ENCODE data around the gene HDGFL2. TPM values are rescaled to one million over a fixed set of nuclear protein-coding genes. Genes with fewer than 3 reads are reported as not detected.

The HDGFL2 gene
- total and polyA plus RNA-seq, 2 donors, result 22.2 to 51.4 TPM

GRCh38 chr19:4503132-4503824 is 31.2 kb downstream of the HDGFL2 start:
- Histone ChIP-seq H3K4me1 (ENCODE audit: insufficient read depth) (no peaks in the 10 kb centered on the region), H3K27ac (ENCODE audit: low read depth) (no peak overlapping the region), H3K36me3 (ENCODE audit: insufficient read depth) (peaks cover 2% of the 10 kb centered on the region), H3K4me3 (ENCODE audit: low read depth, low read length) (no peak overlapping the region)
- DNase-seq (ENCODE audit: extremely low spot score), result no peak
- 86% methylated on average over 25 of the region's 25 CpGs for WGBS

DNA sequence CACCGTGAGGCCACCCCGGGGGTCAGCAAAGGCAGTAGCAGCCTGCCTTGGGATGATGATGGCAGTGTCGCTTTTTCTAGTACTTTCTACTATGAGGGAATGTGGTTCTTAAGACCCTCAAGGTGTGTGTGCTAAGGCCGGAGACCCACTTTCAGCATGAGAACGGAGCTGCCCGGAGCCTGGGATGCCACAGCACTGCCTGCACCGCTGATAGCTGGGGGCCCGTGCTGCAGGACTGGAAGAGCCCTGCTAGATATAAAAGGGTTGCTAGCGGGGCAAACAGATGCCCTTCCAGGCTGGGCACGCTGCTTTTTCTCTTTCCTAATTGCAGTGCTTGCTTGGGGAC is 31.7 kb downstream of the HDGFL2 start:
- WGBS, result 88% methylated on average over 10 of the region's 10 CpGs
- Histone ChIP-seq H3K4me1 (ENCODE audit: insufficient read depth) (no peaks in the 10 kb centered on the region), H3K27ac (ENCODE audit: low read depth) (no peak overlapping the region), H3K4me3 (ENCODE audit: low read depth, low read length) (no peak overlapping the region), H3K36me3 (ENCODE audit: insufficient read depth) (no peaks in the 10 kb centered on the region)
- DNase-seq (ENCODE audit: extremely low spot score), result no peak

GRCh38 chr19:4504297-4504701 is 32.2 kb downstream of the HDGFL2 start:
- H3K27ac ChIP-seq (ENCODE audit: low read depth), result no peak overlapping the region

GRCh38 chr19:4504891-4505569 is 32.9 kb downstream of the HDGFL2 start:
- no peak for DNase-seq (ENCODE audit: extremely low spot score)
- H3K4me3 ChIP-seq (ENCODE audit: low read depth, low read length), result no peak overlapping the region
- no peaks in the 10 kb centered on the region for H3K4me1 ChIP-seq (ENCODE audit: insufficient read depth)
- no peaks in the 10 kb centered on the region for H3K36me3 ChIP-seq (ENCODE audit: insufficient read depth)
- 89% methylated on average over 15 of the region's 15 CpGs for WGBS
- no peak overlapping the region for H3K27ac ChIP-seq (ENCODE audit: low read depth)

More at GRCh38 chr19:4504297-4504701, 32.2 kb downstream of the HDGFL2 start:
- WGBS, result 86% methylated on average over 23 of the region's 23 CpGs
- Histone ChIP-seq H3K4me3 (ENCODE audit: low read depth, low read length) (no peak overlapping the region), H3K36me3 (ENCODE audit: insufficient read depth) (no peaks in the 10 kb centered on the region), H3K4me1 (ENCODE audit: insufficient read depth) (no peaks in the 10 kb centered on the region)
- no peak for DNase-seq (ENCODE audit: extremely low spot score)

- no peaks in the 10 kb centered on the region for H3K4me1 ChIP-seq (ENCODE audit: insufficient read depth)
- no peak for DNase-seq (ENCODE audit: extremely low spot score)
- H3K27ac ChIP-seq (ENCODE audit: low read depth), result no peak overlapping the region
- no peak overlapping the region for H3K4me3 ChIP-seq (ENCODE audit: low read depth, low read length)
- H3K36me3 ChIP-seq (ENCODE audit: insufficient read depth), result no peaks in the 10 kb centered on the region
- WGBS, result 94% methylated on average over 34 of the region's 34 CpGs
Measured at GRCh38 chr19:4505570-4506448, 33.7 kb downstream of the HDGFL2 start.

DNA sequence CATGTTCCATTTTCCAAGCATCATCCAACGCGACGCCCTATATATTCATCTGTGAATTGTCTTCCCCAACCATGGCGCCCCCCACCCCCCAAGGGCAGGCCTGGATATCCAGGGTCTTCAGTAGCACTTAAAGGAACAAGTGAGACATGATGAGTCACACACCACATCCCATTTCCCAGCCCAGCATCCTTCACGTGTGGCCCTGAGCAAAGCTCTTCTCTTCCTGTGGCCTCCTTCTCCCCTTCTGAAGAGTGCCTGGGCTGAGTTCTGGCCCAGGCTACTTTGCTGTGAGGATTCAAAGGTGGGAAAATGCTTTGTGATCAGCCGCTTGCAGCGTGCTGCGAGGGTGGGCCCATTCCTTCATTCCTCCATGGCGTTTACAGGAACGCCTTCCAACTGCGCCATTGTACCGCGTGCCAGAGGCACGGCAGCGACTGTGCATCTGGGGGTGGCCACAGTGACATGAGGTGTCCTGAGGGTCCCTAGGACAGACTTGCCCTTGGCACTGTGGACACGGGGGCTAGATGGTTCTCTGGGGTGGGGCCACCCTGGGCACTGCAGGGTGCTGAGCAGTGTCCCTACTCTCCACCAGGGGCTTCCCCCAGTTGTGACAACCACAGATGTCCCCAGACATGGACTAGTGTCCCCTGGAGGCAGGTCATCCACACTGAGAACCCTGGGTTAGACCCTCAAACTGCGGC is 34.5 kb downstream of the HDGFL2 start:
- no peak for DNase-seq (ENCODE audit: extremely low spot score)
- no peaks in the 10 kb centered on the region for H3K4me1 ChIP-seq (ENCODE audit: insufficient read depth)
- H3K27ac ChIP-seq (ENCODE audit: low read depth), result no peak overlapping the region
- 83% methylated on average over 17 of the region's 17 CpGs for WGBS
- no peaks in the 10 kb centered on the region for H3K36me3 ChIP-seq (ENCODE audit: insufficient read depth)
- no peak overlapping the region for H3K4me3 ChIP-seq (ENCODE audit: low read depth, low read length)

- H3K4me3 ChIP-seq (ENCODE audit: low read depth, low read length), result no peak overlapping the region
- H3K27ac ChIP-seq (ENCODE audit: low read depth), result no peak overlapping the region
- no peak for DNase-seq (ENCODE audit: extremely low spot score)
- H3K4me1 ChIP-seq (ENCODE audit: insufficient read depth), result no peaks in the 10 kb centered on the region
- WGBS, result 76% methylated on average over 12 of the region's 12 CpGs
- H3K36me3 ChIP-seq (ENCODE audit: insufficient read depth), result no peaks in the 10 kb centered on the region
Measured at GRCh38 chr19:4507150-4507452, 35.0 kb downstream of the HDGFL2 start.

GRCh38 chr19:4507804-4508203 is 35.7 kb downstream of the HDGFL2 start:
- no peaks in the 10 kb centered on the region for H3K36me3 ChIP-seq (ENCODE audit: insufficient read depth)
- 73% methylated on average over 17 of the region's 17 CpGs for WGBS
- no peaks in the 10 kb centered on the region for H3K4me1 ChIP-seq (ENCODE audit: insufficient read depth)
- DNase-seq (ENCODE audit: extremely low spot score), result no peak
- H3K27ac ChIP-seq (ENCODE audit: low read depth), result no peak overlapping the region
- H3K4me3 ChIP-seq (ENCODE audit: low read depth, low read length), result no peak overlapping the region

GRCh38 chr19:4508698-4509097 is 36.6 kb downstream of the HDGFL2 start:
- WGBS, result 83% methylated on average over 21 of the region's 21 CpGs
- DNase-seq (ENCODE audit: extremely low spot score), result no peak
- Histone ChIP-seq H3K4me1 (ENCODE audit: insufficient read depth) (no peaks in the 10 kb centered on the region), H3K36me3 (ENCODE audit: insufficient read depth) (no peaks in the 10 kb centered on the region), H3K27ac (ENCODE audit: low read depth) (no peak overlapping the region), H3K4me3 (ENCODE audit: low read depth, low read length) (no peak overlapping the region)

DNA sequence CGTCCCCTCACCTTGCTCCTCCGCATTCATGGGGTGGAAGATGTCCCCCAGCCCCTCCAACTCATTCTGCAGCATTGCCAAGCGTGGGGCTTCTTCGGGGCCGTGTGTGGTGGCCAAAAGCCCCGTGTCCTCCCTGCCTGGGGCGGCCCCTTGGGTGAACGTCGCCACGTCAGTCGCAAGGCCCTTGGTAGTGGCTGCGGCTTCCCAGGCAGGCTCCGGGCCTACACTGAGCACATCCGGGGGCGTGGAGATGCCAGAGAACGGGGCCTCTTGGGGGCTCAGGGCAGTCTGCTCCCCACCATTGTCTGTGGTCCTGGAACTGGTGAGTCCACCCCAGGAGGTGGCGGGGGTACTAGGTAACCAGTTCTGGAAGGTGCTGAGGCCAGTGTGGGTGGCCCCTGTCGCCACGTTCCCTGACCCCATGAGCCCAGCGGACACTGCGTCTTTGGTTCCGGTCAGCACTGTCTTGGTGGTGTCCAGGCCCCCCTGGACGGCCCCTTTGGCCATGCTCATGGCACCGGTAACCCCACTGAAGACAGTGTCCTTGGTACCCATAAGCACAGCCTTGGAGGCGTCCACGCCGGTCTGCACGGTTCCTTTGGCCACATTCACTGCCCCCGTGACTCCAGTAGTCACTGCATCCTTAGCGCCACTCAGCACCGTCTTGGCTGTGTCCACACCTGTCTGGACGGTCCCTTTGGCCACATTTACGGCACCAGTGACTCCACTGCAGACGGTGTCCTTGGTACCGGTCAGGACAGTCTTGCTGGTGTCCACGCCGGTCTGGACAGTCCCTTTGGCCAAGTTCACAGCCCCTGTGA is 38.5 kb downstream of the HDGFL2 start:
- WGBS, result 89% methylated on average over 37 of the region's 37 CpGs
- H3K4me3 ChIP-seq (ENCODE audit: low read depth, low read length), result no peak overlapping the region
- no peaks in the 10 kb centered on the region for H3K4me1 ChIP-seq (ENCODE audit: insufficient read depth)
- no peak for DNase-seq (ENCODE audit: extremely low spot score)
- H3K36me3 ChIP-seq (ENCODE audit: insufficient read depth), result no peaks in the 10 kb centered on the region
- H3K27ac ChIP-seq (ENCODE audit: low read depth), result no peak overlapping the region

DNA sequence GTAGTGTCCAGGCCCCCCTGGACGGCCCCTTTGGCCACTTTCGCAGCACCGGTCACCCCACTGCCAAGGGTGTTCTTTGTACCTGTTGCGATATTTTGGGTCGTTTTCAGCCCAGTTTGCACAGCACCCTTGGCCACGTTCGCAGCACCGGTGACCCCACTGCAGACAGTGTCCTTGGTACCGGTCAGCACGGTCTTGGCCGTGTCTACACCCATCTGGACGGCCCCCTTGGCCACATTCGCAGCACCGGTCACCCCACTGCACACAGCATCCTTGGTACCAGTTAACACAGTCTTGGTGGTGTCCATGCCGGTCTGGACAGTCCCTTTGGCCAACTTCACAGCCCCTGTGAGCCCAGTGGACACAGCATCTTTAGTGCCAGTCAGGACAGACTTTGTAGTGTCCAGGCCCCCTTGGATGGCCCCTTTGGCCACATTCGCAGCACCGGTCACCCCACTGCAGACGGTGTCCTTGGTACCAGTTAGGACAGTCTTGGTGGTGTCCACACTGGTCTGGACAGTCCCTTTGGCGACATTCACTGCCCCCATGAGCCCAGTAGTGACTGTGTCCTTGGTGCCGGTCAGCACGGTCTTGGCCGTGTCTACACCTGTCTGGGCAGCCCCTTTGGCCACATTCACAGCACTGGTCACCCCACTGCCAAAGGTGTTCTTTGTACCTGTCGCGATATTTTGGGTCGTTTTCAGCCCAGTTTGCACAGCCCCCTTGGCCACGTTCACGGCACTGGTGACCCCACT is 39.4 kb downstream of the HDGFL2 start:
- no peak overlapping the region for H3K4me3 ChIP-seq (ENCODE audit: low read depth, low read length)
- no peak overlapping the region for H3K27ac ChIP-seq (ENCODE audit: low read depth)
- WGBS, result 85% methylated on average over 27 of the region's 27 CpGs
- H3K36me3 ChIP-seq (ENCODE audit: insufficient read depth), result no peaks in the 10 kb centered on the region
- H3K4me1 ChIP-seq (ENCODE audit: insufficient read depth), result no peaks in the 10 kb centered on the region
- DNase-seq (ENCODE audit: extremely low spot score), result no peak

DNA sequence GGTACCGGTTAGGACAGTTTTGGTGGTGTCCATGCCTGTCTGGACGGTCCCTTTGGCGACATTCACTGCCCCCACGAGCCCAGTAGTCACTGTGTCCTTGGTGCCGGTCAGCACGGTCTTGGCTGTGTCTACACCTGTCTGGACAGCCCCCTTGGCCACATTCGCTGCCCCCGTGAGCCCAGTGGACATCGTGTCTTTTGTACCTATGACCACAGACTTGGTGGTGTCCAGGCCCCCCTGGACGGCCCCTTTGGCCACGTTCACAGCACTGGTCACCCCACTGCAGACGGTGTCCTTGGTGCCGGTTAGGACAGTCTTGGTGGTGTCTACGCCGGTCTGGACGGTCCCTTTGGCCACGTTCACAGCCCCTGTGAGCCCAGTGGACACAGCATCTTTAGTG is 40.0 kb downstream of the HDGFL2 start:
- H3K27ac ChIP-seq (ENCODE audit: low read depth), result no peak overlapping the region
- DNase-seq (ENCODE audit: extremely low spot score), result no peak
- no peaks in the 10 kb centered on the region for H3K4me1 ChIP-seq (ENCODE audit: insufficient read depth)
- H3K36me3 ChIP-seq (ENCODE audit: insufficient read depth), result no peaks in the 10 kb centered on the region
- WGBS, result 90% methylated on average over 17 of the region's 17 CpGs
- no peak overlapping the region for H3K4me3 ChIP-seq (ENCODE audit: low read depth, low read length)
